Mucosa of stomach (tissue), 1 donor: Measurements from ENCODE around the gene SIPA1L3.

Source experiments
- H3K27me3 ChIP-seq: one replicate; pipeline ENCODE4 v1.7.0; 2013; ENCODE audit warnings: mild to moderate bottlenecking, low read length; ENCODE audit not compliant: control insufficient read depth, insufficient read depth
- H3K36me3 ChIP-seq: one replicate; pipeline ENCODE4 v1.7.0; 2013; ENCODE audit warnings: low read length; ENCODE audit not compliant: control insufficient read depth, insufficient read depth
- H3K4me1 ChIP-seq: one replicate; pipeline ENCODE4 v1.7.0; 2013; ENCODE audit warnings: mild to moderate bottlenecking, low read length; ENCODE audit not compliant: control insufficient read depth, insufficient read depth
- H3K4me3 ChIP-seq: one replicate; pipeline ENCODE4 v1.7.0; 2013; ENCODE audit warnings: low read length
- H3K9ac ChIP-seq: one replicate; pipeline ENCODE4 v1.7.0; 2013; ENCODE audit warnings: mild to moderate bottlenecking, low read length, moderate library complexity
- H3K9me3 ChIP-seq: one replicate; pipeline ENCODE4 v1.7.0; 2013; ENCODE audit warnings: mild to moderate bottlenecking, low read length, moderate library complexity; ENCODE audit not compliant: control insufficient read depth
- donor health status: Pancreatic carcinoma.

SIPA1L3 gene

GRCh38 chr19:37936886-37937285, 29.9 kb downstream of the SIPA1L3 start:
- H3K4me3 ChIP-seq = no peak overlapping the region
- no peaks in the 10 kb centered on the region for H3K36me3 ChIP-seq
- peaks cover 64% of the 10 kb centered on the region for H3K4me1 ChIP-seq
- no peaks in the 10 kb centered on the region for H3K9me3 ChIP-seq
- H3K27me3 ChIP-seq = no peaks in the 10 kb centered on the region
- H3K9ac ChIP-seq = no peak overlapping the region

- Histone ChIP-seq H3K9ac (no peak overlapping the region), H3K4me1 (peaks cover 72% of the 10 kb centered on the region), H3K9me3 (no peaks in the 10 kb centered on the region), H3K36me3 (no peaks in the 10 kb centered on the region), H3K27me3 (no peaks in the 10 kb centered on the region), H3K4me3 (no peak overlapping the region)
Measured at GRCh38 chr19:37938353-37938752, 31.3 kb downstream of the SIPA1L3 start.

GRCh38 chr19:37941782-37942515, 34.9 kb downstream of the SIPA1L3 start:
- Histone ChIP-seq H3K36me3 (no peaks in the 10 kb centered on the region), H3K27me3 (no peaks in the 10 kb centered on the region), H3K4me1 (peaks cover 70% of the 10 kb centered on the region), H3K4me3 (no peak overlapping the region), H3K9me3 (no peaks in the 10 kb centered on the region), H3K9ac (no peak overlapping the region)

GRCh38 chr19:37942516-37942902, 35.5 kb downstream of the SIPA1L3 start:
- Histone ChIP-seq H3K27me3 (no peaks in the 10 kb centered on the region), H3K9me3 (no peaks in the 10 kb centered on the region), H3K4me3 (no peak overlapping the region), H3K4me1 (peaks cover 66% of the 10 kb centered on the region), H3K36me3 (no peaks in the 10 kb centered on the region), H3K9ac (no peak overlapping the region)

GRCh38 chr19:37943480-37943879, 36.5 kb downstream of the SIPA1L3 start:
- Histone ChIP-seq H3K9me3 (no peaks in the 10 kb centered on the region), H3K4me1 (peaks cover 69% of the 10 kb centered on the region), H3K9ac (no peak overlapping the region), H3K4me3 (no peak overlapping the region), H3K36me3 (no peaks in the 10 kb centered on the region), H3K27me3 (no peaks in the 10 kb centered on the region)

GRCh38 chr19:37946132-37946531, 39.1 kb downstream of the SIPA1L3 start:
- H3K4me1 ChIP-seq = peaks cover 50% of the 10 kb centered on the region
- H3K9ac ChIP-seq = no peak overlapping the region
- no peaks in the 10 kb centered on the region for H3K27me3 ChIP-seq
- no peaks in the 10 kb centered on the region for H3K9me3 ChIP-seq
- no peak overlapping the region for H3K4me3 ChIP-seq
- H3K36me3 ChIP-seq = no peaks in the 10 kb centered on the region

- Histone ChIP-seq H3K4me3 (no peak overlapping the region), H3K36me3 (no peaks in the 10 kb centered on the region), H3K4me1 (peaks cover 45% of the 10 kb centered on the region), H3K9ac (no peak overlapping the region), H3K27me3 (no peaks in the 10 kb centered on the region), H3K9me3 (no peaks in the 10 kb centered on the region)
Measured at GRCh38 chr19:37947778-37948177, 40.8 kb downstream of the SIPA1L3 start.

- no peak overlapping the region for H3K4me3 ChIP-seq
- H3K4me1 ChIP-seq = peaks cover 40% of the 10 kb centered on the region
- no peaks in the 10 kb centered on the region for H3K27me3 ChIP-seq
- no peaks in the 10 kb centered on the region for H3K36me3 ChIP-seq
- H3K9me3 ChIP-seq = no peaks in the 10 kb centered on the region
- H3K9ac ChIP-seq = no peak overlapping the region
Measured at GRCh38 chr19:37948362-37948761, 41.4 kb downstream of the SIPA1L3 start.

- Histone ChIP-seq H3K27me3 (no peaks in the 10 kb centered on the region), H3K9me3 (no peaks in the 10 kb centered on the region), H3K36me3 (no peaks in the 10 kb centered on the region), H3K4me3 (no peak overlapping the region), H3K4me1 (peaks cover 19% of the 10 kb centered on the region), H3K9ac (no peak overlapping the region)
Measured at GRCh38 chr19:37950471-37951175, 43.6 kb downstream of the SIPA1L3 start.

GRCh38 chr19:37951816-37952210, 44.8 kb downstream of the SIPA1L3 start:
- Histone ChIP-seq H3K9ac (no peak overlapping the region), H3K4me1 (peaks cover 17% of the 10 kb centered on the region), H3K4me3 (no peak overlapping the region), H3K9me3 (no peaks in the 10 kb centered on the region), H3K27me3 (no peaks in the 10 kb centered on the region), H3K36me3 (no peaks in the 10 kb centered on the region)

GRCh38 chr19:37953171-37953917, 46.3 kb downstream of the SIPA1L3 start:
- H3K27me3 ChIP-seq = no peaks in the 10 kb centered on the region
- no peak overlapping the region for H3K9ac ChIP-seq
- H3K36me3 ChIP-seq = no peaks in the 10 kb centered on the region
- no peaks in the 10 kb centered on the region for H3K9me3 ChIP-seq
- no peak overlapping the region for H3K4me3 ChIP-seq
- peaks cover 8% of the 10 kb centered on the region for H3K4me1 ChIP-seq

- no peaks in the 10 kb centered on the region for H3K27me3 ChIP-seq
- H3K4me3 ChIP-seq = no peak overlapping the region
- no peaks in the 10 kb centered on the region for H3K9me3 ChIP-seq
- peaks cover 8% of the 10 kb centered on the region for H3K4me1 ChIP-seq
- H3K9ac ChIP-seq = no peak overlapping the region
- no peaks in the 10 kb centered on the region for H3K36me3 ChIP-seq
Measured at GRCh38 chr19:37953918-37954303, 46.9 kb downstream of the SIPA1L3 start.
